ENCODE results near the gene CYP3A5.

Gene CYP3A5

GRCh38 chr7:99623091-99623693 lies 56.6 kb downstream of the CYP3A5 start:
- Histone ChIP-seq H3K9me2 (ENCODE audit: low read depth, low read length) (no peaks in the 10 kb centered on the region), H3K27ac (ENCODE audit: low read depth, low read length, poor library complexity, severe bottlenecking) (no peak overlapping the region), H3K4me3 (ENCODE audit: low read depth, low read length, poor library complexity, severe bottlenecking) (no peak overlapping the region), H3F3A (ENCODE audit: insufficient read depth, low read length) (no peaks in the 10 kb centered on the region), H3K4me2 (ENCODE audit: low read length) (no peak overlapping the region), H3K9ac (ENCODE audit: low read length) (no peak overlapping the region), H3K27me3 (ENCODE audit: insufficient read depth, low read length) (no peaks in the 10 kb centered on the region), H3K9me3 (ENCODE audit: low read length) (no peaks in the 10 kb centered on the region), H3K36me3 (ENCODE audit: insufficient read depth, low read length) (peaks cover 100% of the 10 kb centered on the region), H3K4me1 (ENCODE audit: insufficient read depth, low read length, severe bottlenecking) (peaks cover under 1% of the 10 kb centered on the region), H3K79me2 (ENCODE audit: insufficient read depth, low read length) (no peaks in the 10 kb centered on the region), H2AFZ (ENCODE audit: low read length) (no peak overlapping the region), H4K20me1 (ENCODE audit: insufficient read depth, low read length) (no peaks in the 10 kb centered on the region)
- TF ChIP-seq EZH2 (IDR thresholded peaks at IDR 0.05; ENCODE audit: borderline replicate concordance, low read length) (no peak), CTCF (IDR thresholded peaks at IDR 0.05; ENCODE audit: low read length) (no peak)

DNA sequence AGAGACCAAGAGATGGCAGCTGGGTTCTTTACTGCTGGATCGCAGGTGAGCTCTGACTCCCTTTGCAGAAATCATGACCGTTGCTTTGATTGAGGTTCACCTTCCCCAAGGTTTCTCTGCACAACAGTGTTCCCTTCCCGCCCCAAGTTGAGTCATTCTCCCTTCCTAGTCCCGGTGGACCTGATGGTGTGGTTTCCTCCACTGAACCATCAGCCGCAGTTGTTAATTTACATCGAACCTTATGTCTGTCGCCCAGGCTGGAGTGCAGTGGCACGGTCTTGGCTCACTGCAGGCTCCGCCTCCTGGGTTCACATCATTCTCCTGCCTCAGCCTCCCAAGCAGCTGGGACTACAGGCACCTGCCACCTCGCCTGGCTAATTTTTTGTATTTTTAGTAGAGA lies 57.2 kb downstream of the CYP3A5 start:
- H3K9ac ChIP-seq (ENCODE audit: low read length) = no peak overlapping the region
- no peak overlapping the region for H3K4me2 ChIP-seq (ENCODE audit: low read length)
- no peak overlapping the region for H3K27ac ChIP-seq (ENCODE audit: low read depth, low read length, poor library complexity, severe bottlenecking)
- no peak for TF ChIP-seq EZH2 (IDR thresholded peaks at IDR 0.05; ENCODE audit: borderline replicate concordance, low read length)
- TF ChIP-seq CTCF (IDR thresholded peaks at IDR 0.05; ENCODE audit: low read length) = no peak
- H2AFZ ChIP-seq (ENCODE audit: low read length) = no peak overlapping the region
- H3K27me3 ChIP-seq (ENCODE audit: insufficient read depth, low read length) = no peaks in the 10 kb centered on the region
- peaks cover 95% of the 10 kb centered on the region for H3K36me3 ChIP-seq (ENCODE audit: insufficient read depth, low read length)
- H3F3A ChIP-seq (ENCODE audit: insufficient read depth, low read length) = no peaks in the 10 kb centered on the region
- H4K20me1 ChIP-seq (ENCODE audit: insufficient read depth, low read length) = no peaks in the 10 kb centered on the region
- H3K4me1 ChIP-seq (ENCODE audit: insufficient read depth, low read length, severe bottlenecking) = peaks cover 6% of the 10 kb centered on the region
- H3K9me2 ChIP-seq (ENCODE audit: low read depth, low read length) = no peaks in the 10 kb centered on the region
- H3K79me2 ChIP-seq (ENCODE audit: insufficient read depth, low read length) = 0 out of 2 replicates have a peak, but pooled peaks cover 5% of the 10 kb centered on the region
- no peaks in the 10 kb centered on the region for H3K9me3 ChIP-seq (ENCODE audit: low read length)
- H3K4me3 ChIP-seq (ENCODE audit: low read depth, low read length, poor library complexity, severe bottlenecking) = no peak overlapping the region

- Histone ChIP-seq H3K9me2 (ENCODE audit: low read depth, low read length) (no peaks in the 10 kb centered on the region), H3K36me3 (ENCODE audit: insufficient read depth, low read length) (peaks cover 82% of the 10 kb centered on the region)
These were observed 58.5 kb downstream of the CYP3A5 start for GRCh38 chr7:99621271-99621670.

More at GRCh38 chr7:99621271-99621670, 58.5 kb downstream of the CYP3A5 start:
- Histone ChIP-seq H2AFZ (ENCODE audit: low read length) (no peak overlapping the region), H3K27me3 (ENCODE audit: insufficient read depth, low read length) (no peaks in the 10 kb centered on the region), H4K20me1 (ENCODE audit: insufficient read depth, low read length) (no peaks in the 10 kb centered on the region), H3F3A (ENCODE audit: insufficient read depth, low read length) (no peaks in the 10 kb centered on the region), H3K4me2 (ENCODE audit: low read length) (no peak overlapping the region), H3K9ac (ENCODE audit: low read length) (no peak overlapping the region), H3K27ac (ENCODE audit: low read depth, low read length, poor library complexity, severe bottlenecking) (no peak overlapping the region), H3K79me2 (ENCODE audit: insufficient read depth, low read length) (0 out of 2 replicates have a peak, but pooled peaks cover 5% of the 10 kb centered on the region), H3K4me3 (ENCODE audit: low read depth, low read length, poor library complexity, severe bottlenecking) (no peak overlapping the region), H3K9me3 (ENCODE audit: low read length) (no peaks in the 10 kb centered on the region), H3K4me1 (ENCODE audit: insufficient read depth, low read length, severe bottlenecking) (peaks cover 12% of the 10 kb centered on the region)
- TF ChIP-seq CTCF (IDR thresholded peaks at IDR 0.05; ENCODE audit: low read length) (no peak), EZH2 (IDR thresholded peaks at IDR 0.05; ENCODE audit: borderline replicate concordance, low read length) (no peak)

Data from OCI-LY1 (cell line).